Measurements from ENCODE around the gene CDK3. TPM values are rescaled to one million over a fixed set of nuclear protein-coding genes. Genes with fewer than 3 reads are reported as not detected.

Gene CDK3
- total RNA-seq, 6 donors from 2014 or later: 3.0 to 15.7 (median 7.0) TPM

DNA sequence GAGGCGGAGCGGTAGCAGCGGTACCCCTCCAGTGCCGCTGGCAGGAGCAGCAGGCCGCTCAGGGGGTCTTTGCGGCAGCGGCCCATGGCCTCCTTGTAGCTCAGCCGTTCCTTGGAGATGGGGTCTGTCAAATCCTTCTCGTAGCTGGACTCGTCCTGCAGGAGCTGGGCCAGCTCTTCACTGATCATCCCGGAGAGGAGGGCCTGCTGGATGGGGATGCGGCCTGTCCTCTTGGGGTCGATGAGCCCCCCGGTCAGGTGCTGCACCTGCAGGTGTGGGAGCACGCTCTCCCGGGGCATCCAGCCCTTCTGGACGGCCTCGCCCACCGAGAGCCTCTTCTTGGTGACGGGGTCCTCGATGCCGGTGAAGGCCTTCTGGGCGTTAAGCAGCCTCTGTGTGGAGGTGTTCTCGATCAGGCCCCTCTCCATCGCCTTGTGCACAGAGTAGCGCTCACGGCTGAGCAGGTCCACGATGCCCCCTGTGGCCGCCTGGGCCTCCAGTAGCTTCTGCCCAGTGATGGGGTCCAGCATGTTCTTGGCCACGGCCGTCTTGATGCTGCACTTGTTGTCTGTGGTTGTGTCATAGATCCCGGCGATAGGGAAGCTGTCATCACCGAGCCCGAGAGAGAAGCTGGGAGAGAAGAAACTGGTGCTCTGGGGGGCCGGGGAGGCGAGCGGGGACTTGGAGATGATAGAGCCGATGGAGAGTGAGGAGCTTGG is 6.6 kb downstream of the CDK3 start:
- peaks cover 0 to 14% (median 7%) of the 10 kb centered on the region in 4 donors for H3K4me1 ChIP-seq
- H3K36me3 ChIP-seq: peaks cover 0 to 21% (median 5%) of the 10 kb centered on the region in 4 donors
- H3K27me3 ChIP-seq: no peaks in the 10 kb centered on the region
- ATAC-seq (ENCODE audit: low FRiP score in 2 of 2) (no peak), DNase-seq (peak in 1 of 2 donors; percentile 81)
- TF ChIP-seq POLR2AphosphoS5 (IDR thresholded peaks at IDR 0.05) (no peak), EP300 (IDR thresholded peaks at IDR 0.05) (no peak), POLR2A (IDR thresholded peaks at IDR 0.05) (no peak)
- TF ChIP-seq, protein P1, sequence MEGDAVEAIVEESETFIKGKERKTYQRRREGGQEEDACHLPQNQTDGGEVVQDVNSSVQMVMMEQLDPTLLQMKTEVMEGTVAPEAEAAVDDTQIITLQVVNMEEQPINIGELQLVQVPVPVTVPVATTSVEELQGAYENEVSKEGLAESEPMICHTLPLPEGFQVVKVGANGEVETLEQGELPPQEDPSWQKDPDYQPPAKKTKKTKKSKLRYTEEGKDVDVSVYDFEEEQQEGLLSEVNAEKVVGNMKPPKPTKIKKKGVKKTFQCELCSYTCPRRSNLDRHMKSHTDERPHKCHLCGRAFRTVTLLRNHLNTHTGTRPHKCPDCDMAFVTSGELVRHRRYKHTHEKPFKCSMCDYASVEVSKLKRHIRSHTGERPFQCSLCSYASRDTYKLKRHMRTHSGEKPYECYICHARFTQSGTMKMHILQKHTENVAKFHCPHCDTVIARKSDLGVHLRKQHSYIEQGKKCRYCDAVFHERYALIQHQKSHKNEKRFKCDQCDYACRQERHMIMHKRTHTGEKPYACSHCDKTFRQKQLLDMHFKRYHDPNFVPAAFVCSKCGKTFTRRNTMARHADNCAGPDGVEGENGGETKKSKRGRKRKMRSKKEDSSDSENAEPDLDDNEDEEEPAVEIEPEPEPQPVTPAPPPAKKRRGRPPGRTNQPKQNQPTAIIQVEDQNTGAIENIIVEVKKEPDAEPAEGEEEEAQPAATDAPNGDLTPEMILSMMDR (IDR thresholded peaks at IDR 0.05): no peak
- H3K27ac ChIP-seq: no peak overlapping the region
- no peaks in the 10 kb centered on the region for H3K9me3 ChIP-seq
- no peak overlapping the region for H3K4me3 ChIP-seq
- 91 to 95% methylated on average over 22 to 36 of the region's 39 CpGs for WGBS, 2 donors

DNA sequence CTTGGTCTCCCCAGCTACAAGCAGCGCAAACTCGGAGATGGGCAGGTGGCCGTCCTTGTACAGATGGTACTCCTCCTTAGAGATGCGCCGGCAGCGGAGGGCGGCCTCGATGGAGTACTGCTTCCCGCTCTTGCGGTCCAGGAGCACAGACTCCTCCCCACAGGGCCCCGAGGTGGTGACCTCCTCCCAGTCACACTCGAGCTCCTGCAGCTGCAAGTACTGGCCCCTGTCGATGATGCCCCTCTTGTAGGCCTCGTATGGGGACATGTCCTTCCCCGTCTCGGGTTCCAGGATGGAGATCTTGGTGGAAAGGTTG is 7.2 kb downstream of the CDK3 start:
- no peak for ATAC-seq (ENCODE audit: low FRiP score in 2 of 2)
- Histone ChIP-seq H3K4me1 (peaks cover 0 to 13% (median 7%) of the 10 kb centered on the region in 4 donors), H3K9me3 (no peaks in the 10 kb centered on the region), H3K4me3 (no peak overlapping the region), H3K27ac (no peak overlapping the region), H3K27me3 (no peaks in the 10 kb centered on the region), H3K36me3 (peaks cover 0 to 18% (median 4%) of the 10 kb centered on the region in 4 donors)
- TF ChIP-seq POLR2AphosphoS5 (IDR thresholded peaks at IDR 0.05) (no peak), POLR2A (IDR thresholded peaks at IDR 0.05) (no peak), EP300 (IDR thresholded peaks at IDR 0.05) (no peak)
- TF ChIP-seq, protein P1 (IDR thresholded peaks at IDR 0.05): no peak
- peak in 1 of 2 donors; percentile 74 for DNase-seq
- WGBS, 2 donors: 91 to 94% methylated on average over 12 to 16 of the region's 16 CpGs

DNA sequence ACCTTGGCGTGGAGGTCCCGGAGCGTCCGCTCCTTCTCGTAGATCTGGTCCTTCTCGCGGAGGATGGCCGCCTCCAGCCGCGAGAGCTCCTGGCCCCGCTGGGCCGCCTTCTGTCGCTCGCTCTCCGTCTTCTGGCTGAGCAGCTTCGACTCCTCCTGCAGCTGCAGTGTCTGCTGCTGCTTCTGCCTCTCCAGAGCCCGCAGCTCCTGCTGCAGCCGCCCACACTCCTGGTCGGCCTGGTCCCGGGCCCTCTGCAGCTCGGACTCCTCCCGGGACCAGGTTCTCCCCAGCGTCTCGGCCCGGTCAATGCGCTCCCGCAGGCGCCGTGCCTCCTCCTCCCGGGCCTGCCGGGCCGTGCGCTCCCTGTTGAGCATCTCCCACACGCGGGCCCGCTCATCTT is 7.6 kb downstream of the CDK3 start:
- Histone ChIP-seq H3K4me1 (peaks cover 0 to 9% (median 6%) of the 10 kb centered on the region in 4 donors), H3K27ac (no peak overlapping the region), H3K27me3 (no peaks in the 10 kb centered on the region), H3K36me3 (peaks cover 0 to 18% (median 4%) of the 10 kb centered on the region in 4 donors), H3K4me3 (no peak overlapping the region), H3K9me3 (no peaks in the 10 kb centered on the region)
- DNase-seq: peak in 1 of 2 donors; percentile 81
- TF ChIP-seq POLR2AphosphoS5 (IDR thresholded peaks at IDR 0.05) (no peak), EP300 (IDR thresholded peaks at IDR 0.05) (no peak), POLR2A (IDR thresholded peaks at IDR 0.05) (no peak)
- TF ChIP-seq, protein P1 (IDR thresholded peaks at IDR 0.05): no peak
- no peak for ATAC-seq (ENCODE audit: low FRiP score in 2 of 2)
- WGBS, 2 donors: 94 to 95% methylated on average over 36 of the region's 36 CpGs

DNA sequence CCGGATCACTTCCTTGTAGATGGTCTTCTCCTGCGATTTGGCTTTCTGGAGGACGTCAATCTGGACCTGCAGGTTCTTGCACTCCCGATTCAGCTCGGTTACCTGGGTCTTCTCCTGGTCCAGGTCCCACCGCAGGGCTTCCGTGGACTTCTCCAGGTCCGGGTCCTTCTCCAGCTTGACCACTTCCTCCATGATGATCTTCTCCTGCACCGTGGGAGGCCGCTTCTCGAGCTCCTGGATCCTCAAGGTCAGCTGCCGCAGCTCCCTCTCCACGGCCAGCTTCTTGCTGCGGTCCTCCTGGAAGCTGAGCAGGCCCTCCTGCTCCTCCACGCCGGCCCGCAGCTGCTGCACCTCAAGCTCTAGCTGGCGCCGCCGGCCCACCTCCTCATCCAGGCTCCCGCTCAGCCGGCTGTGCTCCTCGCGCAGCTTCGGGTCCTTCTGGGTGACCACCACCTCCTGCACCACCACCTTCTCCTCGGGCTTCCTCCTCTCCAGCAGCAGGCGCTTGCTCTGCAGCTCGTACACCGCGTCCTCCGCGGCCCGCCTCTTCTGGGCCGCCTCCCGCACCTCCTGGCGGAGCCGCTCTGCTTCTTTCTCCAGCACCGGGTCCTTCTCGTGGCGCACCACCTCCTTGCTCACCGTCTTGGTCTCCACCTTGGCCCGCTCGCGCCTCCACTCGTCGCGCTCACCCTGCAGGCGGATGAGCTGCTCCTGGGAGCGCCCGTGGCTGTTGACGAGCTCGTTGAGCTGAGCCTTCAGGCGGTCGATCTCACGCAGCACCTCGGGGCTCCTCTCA is 8.2 kb downstream of the CDK3 start:
- H3K27me3 ChIP-seq: no peaks in the 10 kb centered on the region
- H3K4me3 ChIP-seq: no peak overlapping the region
- WGBS, 2 donors: 91 to 95% methylated on average over 51 to 56 of the region's 56 CpGs
- H3K36me3 ChIP-seq: peaks cover 0 to 18% (median 4%) of the 10 kb centered on the region in 4 donors
- ATAC-seq (ENCODE audit: low FRiP score in 2 of 2) (no peak), DNase-seq (peak in 1 of 2 donors; percentile 82)
- TF ChIP-seq POLR2AphosphoS5 (IDR thresholded peaks at IDR 0.05) (no peak), POLR2A (IDR thresholded peaks at IDR 0.05) (no peak), EP300 (IDR thresholded peaks at IDR 0.05) (no peak)
- TF ChIP-seq, protein P1 (IDR thresholded peaks at IDR 0.05): no peak
- H3K27ac ChIP-seq: no peak overlapping the region
- peaks cover 0 to 4% (median 1%) of the 10 kb centered on the region in 4 donors for H3K4me1 ChIP-seq
- H3K9me3 ChIP-seq: no peaks in the 10 kb centered on the region
